ENCODE results near the gene NDUFAF2.

NDUFAF2 gene

DNA sequence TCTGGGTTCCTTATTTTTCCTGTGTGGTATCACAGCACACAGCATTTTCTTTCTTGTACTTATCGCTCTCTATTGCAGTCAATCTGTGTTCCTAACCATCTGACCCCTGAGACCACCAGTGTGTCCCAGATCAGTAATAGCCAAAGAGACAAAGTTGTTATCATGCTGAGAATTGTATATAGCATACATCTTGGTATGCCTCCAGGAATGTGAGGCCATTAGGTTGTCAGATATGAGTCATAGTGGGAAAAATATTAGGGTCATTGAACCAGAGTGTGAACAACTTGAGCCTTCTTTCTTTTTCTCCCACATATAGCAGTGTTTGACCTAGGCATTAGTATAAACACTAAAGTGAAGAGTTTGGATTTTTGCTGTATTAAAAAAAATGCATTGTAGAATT is 106.3 kb downstream of the NDUFAF2 start:
- Mint-ChIP-seq H3K4me1 (no peaks in the 10 kb centered on the region), H3K36me3 (ENCODE audit: low read depth) (peaks cover 3% of the 10 kb centered on the region), H3K4me3 (no peak overlapping the region), H3K9me3 (no peaks in the 10 kb centered on the region), H3K27me3 (ENCODE audit: low read depth, poor library complexity) (no peaks in the 10 kb centered on the region), H3K27ac (no peak overlapping the region)
- TF ChIP-seq, protein P1, sequence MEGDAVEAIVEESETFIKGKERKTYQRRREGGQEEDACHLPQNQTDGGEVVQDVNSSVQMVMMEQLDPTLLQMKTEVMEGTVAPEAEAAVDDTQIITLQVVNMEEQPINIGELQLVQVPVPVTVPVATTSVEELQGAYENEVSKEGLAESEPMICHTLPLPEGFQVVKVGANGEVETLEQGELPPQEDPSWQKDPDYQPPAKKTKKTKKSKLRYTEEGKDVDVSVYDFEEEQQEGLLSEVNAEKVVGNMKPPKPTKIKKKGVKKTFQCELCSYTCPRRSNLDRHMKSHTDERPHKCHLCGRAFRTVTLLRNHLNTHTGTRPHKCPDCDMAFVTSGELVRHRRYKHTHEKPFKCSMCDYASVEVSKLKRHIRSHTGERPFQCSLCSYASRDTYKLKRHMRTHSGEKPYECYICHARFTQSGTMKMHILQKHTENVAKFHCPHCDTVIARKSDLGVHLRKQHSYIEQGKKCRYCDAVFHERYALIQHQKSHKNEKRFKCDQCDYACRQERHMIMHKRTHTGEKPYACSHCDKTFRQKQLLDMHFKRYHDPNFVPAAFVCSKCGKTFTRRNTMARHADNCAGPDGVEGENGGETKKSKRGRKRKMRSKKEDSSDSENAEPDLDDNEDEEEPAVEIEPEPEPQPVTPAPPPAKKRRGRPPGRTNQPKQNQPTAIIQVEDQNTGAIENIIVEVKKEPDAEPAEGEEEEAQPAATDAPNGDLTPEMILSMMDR (IDR thresholded peaks at IDR 0.05) = no peak
- DNase-seq = no peak

DNA sequence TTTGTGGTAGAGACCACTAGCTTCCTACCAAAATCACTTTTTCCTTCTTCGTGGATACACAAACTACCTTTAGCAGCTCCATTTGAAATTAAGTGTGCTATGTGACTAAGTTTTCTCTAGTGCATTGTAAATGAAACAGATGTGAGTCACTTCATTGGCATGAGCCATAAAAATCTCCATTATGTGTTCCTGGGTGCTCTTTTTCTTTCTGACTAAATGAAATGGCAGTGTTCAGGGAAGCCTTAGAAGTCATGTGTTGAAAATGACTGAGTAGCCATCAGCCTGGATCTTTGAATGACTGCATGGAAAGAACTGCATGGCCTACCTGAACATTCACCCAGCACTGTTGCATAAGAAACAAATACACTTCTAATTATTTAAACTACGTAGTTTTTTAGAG is 107.9 kb downstream of the NDUFAF2 start:
- Mint-ChIP-seq H3K4me3 (no peak overlapping the region), H3K36me3 (ENCODE audit: low read depth) (no peaks in the 10 kb centered on the region), H3K27ac (no peak overlapping the region), H3K27me3 (ENCODE audit: low read depth, poor library complexity) (no peaks in the 10 kb centered on the region), H3K9me3 (no peaks in the 10 kb centered on the region), H3K4me1 (peaks cover 6% of the 10 kb centered on the region)
- no peak for DNase-seq
- TF ChIP-seq, protein P1 (IDR thresholded peaks at IDR 0.05) = no peak

DNA sequence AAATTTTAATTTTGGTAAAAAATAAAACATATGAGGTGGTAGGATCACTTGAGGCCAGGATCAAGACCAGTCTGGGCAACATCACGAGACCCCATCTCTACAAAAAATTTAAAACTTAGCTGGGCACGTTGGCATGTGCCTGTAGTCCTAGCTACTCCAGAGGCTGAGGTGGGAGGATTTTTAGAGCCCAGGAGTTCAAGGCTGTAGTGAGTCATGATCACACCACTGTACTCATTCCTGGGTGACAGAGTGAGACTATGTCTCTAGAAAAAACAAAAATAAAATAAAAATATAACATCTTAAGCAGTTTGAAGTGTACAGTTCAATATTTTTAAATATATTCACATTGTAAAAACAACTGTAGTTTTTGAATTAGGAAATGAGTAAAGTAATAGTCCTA is 108.9 kb downstream of the NDUFAF2 start:
- Mint-ChIP-seq H3K36me3 (ENCODE audit: low read depth) (no peaks in the 10 kb centered on the region), H3K4me3 (no peak overlapping the region), H3K27ac (no peak overlapping the region), H3K4me1 (peaks cover 6% of the 10 kb centered on the region), H3K27me3 (ENCODE audit: low read depth, poor library complexity) (no peaks in the 10 kb centered on the region), H3K9me3 (no peaks in the 10 kb centered on the region)
- TF ChIP-seq, protein P1 (IDR thresholded peaks at IDR 0.05) = no peak
- no peak for DNase-seq

DNA sequence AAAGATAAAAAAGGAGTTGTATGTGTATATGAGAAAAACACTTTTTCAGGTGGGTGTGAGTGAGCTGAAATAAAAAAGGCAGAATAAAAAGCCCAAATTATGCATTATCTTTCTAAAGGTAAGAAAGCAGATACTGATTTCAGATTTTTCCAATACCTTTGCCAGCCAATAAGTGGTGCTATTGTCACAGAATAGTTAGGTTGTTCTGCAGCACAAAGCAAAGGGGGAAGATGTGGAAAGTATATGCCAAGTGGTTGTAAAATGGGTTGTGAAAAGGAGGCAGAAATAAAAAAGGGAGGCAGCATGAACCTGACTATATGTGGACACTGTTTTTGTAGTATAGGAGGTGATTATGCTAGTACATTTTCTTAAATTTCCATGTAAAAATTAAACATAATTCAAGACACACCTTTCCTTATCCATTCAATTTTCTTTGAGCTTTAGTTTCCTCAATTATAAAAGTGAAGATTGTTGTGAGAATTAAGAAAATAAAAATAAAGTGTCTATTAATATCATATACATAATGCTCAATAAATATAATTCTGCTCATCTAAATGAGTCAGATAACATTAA is 110.5 kb downstream of the NDUFAF2 start:
- TF ChIP-seq, protein P1 (IDR thresholded peaks at IDR 0.05) = peak; percentile 65
- no peaks in the 10 kb centered on the region for H3K27me3 Mint-ChIP-seq (ENCODE audit: low read depth, poor library complexity)
- DNase-seq = no peak
- H3K36me3 Mint-ChIP-seq (ENCODE audit: low read depth) = no peaks in the 10 kb centered on the region
- no peaks in the 10 kb centered on the region for H3K9me3 Mint-ChIP-seq
- peaks cover 6% of the 10 kb centered on the region for H3K4me1 Mint-ChIP-seq
- no peak overlapping the region for H3K4me3 Mint-ChIP-seq
- H3K27ac Mint-ChIP-seq = no peak overlapping the region

DNA sequence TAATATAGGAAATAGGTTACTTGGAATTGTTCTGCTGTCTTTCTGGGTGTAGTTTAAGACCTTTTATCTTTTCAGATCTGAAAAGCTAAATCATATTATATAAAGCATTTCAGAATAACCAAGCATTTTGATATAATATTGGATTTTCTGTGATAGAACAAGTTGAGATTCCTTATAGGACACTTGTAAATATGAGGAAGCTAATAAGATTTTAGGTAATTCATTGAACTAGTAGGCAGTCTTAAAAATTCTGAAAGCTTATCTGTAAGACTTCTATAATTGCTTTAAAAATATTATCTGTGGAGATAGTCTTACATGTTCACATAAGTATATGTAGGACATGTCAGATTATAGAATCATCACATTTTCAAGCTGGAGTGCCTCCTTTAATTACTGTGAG is 114.5 kb downstream of the NDUFAF2 start:
- H3K9me3 Mint-ChIP-seq = peaks cover 29% of the 10 kb centered on the region
- peaks cover 6% of the 10 kb centered on the region for H3K4me1 Mint-ChIP-seq
- H3K4me3 Mint-ChIP-seq = no peak overlapping the region
- H3K36me3 Mint-ChIP-seq (ENCODE audit: low read depth) = peaks cover 12% of the 10 kb centered on the region
- DNase-seq = no peak
- TF ChIP-seq, protein P1 (IDR thresholded peaks at IDR 0.05) = no peak
- no peak overlapping the region for H3K27ac Mint-ChIP-seq
- H3K27me3 Mint-ChIP-seq (ENCODE audit: low read depth, poor library complexity) = no peaks in the 10 kb centered on the region

DNA sequence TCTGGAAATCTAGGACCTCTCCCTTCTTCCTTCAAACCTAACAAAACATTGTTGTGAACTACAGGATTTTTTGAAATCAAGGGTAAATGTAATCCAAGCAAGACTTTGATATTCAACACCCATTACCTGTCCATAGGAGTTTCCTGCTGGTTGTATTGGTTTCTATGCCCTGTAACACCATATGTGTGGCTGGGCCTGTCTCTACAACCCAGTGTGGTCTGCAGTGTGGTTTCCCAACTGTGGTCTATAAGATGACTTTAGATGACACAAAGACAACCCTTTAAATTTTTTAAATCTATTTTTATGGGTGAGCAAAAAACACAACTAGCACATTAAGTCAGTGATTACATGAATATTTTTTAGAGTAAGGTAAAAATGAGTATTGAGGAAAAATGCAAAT is 124.1 kb downstream of the NDUFAF2 start:
- H3K27me3 Mint-ChIP-seq (ENCODE audit: low read depth, poor library complexity) = no peaks in the 10 kb centered on the region
- no peak for DNase-seq
- H3K36me3 Mint-ChIP-seq (ENCODE audit: low read depth) = peaks cover 14% of the 10 kb centered on the region
- H3K9me3 Mint-ChIP-seq = peaks cover 31% of the 10 kb centered on the region
- TF ChIP-seq, protein P1 (IDR thresholded peaks at IDR 0.05) = no peak
- no peak overlapping the region for H3K27ac Mint-ChIP-seq
- H3K4me3 Mint-ChIP-seq = no peak overlapping the region
- peaks cover 12% of the 10 kb centered on the region for H3K4me1 Mint-ChIP-seq
